ENCODE data around the gene C20orf141.

- TF ChIP-seq CTCF (IDR thresholded peaks at IDR 0.05) = no peak
- no peak for TF ChIP-seq POLR2A (IDR thresholded peaks at IDR 0.05)
Measured at GRCh38 chr20:2815242-2815900, 584 bp downstream of the C20orf141 start.

Data from heart left ventricle (tissue), 13 donors.